Sigmoid colon (tissue), 3 donors: ENCODE measurements around the gene GBP2.

ENCODE experiments used
- CTCF ChIP-seq, 4 experiments: fragments of 450-650 bp in 3 of 4; fragments of 200-600 bp in 1 of 4; IDR thresholded peaks; one replicate each; pipeline ENCODE4 v1.5.1; 2016 to 2019; ENCODE audit warnings: antibody characterized with exemption in 4 of 4, mild to moderate bottlenecking in 3 of 4, moderate library complexity in 2 of 4
- POLR2A ChIP-seq, 2 donors: fragments of 450-650 bp; IDR thresholded peaks; one replicate each; pipeline ENCODE4 v1.6.1; 2016; ENCODE audit warnings: antibody characterized with exemption in 2 of 2, mild to moderate bottlenecking in 2 of 2, moderate library complexity in 2 of 2

DNA sequence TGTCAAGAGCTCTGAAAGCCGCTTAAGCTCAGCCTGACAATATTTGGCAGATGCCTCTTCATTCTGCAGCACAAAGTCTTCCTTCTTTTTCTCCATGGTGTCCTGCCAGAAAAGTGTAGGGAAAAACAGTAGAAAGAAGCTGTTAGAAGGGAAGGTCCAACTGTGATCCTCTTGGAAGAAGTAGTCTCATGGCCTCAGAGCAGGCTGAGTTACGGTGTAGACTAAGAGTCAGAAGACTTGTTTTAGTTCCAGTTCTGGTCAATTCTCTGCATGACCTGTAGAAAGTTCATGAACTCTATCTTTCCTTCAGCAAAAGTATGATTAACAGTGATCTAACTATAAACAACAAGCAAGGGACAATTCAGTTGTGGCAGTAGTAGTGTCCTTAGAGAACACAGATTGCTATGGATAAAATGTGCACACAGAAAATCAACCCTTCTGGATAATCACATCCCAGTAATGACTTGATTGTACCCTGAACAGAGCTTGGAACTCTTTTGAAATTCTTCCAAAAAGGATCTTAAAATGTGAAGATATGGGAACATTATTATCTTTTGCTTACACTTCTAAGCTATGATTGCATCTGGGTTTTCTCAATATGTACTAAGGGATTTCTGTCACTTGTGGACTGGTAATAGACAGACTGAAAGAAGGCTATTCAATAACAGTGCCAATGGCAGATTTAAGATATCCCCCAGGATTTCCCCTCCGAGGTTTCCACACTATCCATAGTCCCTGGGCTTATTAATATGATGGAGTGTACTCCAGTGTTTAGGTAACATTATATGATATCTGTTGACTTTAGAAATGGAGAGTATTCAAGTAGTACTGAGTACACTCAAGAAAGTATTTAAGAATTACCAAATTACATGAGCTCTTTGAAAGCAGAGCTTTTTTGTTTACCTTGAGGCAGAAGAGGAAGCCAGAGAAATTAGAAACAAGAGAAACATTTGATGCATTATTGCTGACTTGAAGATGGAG is 22.1 kb upstream of the GBP2 start:
- TF ChIP-seq POLR2A (IDR thresholded peaks at IDR 0.05) (no peak), CTCF (IDR thresholded peaks at IDR 0.05) (no peak)
